ENCODE data around the gene TRUB2.

TRUB2 gene

DNA sequence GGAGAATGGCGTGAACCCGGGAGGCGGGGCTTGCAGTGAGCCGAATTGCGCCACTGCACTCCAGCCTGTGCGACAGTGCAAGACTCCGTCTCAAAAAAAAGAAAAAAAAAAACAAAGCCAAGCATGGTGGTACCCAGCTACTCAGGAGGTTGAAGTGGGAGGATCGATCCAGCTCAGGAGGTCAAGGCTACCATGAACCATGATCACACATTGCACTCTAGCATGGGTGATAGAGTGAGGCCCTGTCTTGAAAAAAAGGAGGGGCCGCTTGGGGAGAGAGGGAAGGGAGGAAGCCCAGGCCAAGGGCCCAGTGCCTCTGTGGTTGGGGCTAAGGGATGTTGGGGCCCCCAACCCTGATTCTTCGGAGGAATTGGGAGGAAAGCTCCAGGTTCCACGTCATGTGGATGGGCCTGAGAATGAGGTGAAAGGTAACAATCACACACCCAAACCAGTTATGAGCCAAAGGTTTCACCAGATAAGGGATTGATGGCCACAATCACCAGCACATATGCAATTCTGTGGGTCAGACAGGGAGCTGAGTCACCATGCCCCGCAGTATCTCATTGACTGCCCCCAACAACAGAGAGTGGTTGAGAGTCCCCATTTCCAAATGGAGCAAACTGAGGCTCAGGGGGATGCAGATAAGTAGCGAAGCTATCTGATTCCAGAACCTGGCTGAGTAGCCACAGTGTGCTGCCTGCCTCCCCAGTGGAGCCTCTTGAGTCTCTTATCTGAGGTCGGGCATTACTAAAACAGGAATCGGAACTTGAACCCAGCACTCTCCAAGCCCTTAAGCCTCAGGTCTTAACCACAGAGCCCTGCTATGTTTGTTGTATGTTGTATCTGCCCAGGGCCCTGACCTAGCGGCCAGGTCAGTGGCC is 25.7 kb downstream of the TRUB2 start:
- no peak overlapping the region for H3K4me3 ChIP-seq
- H3K36me3 ChIP-seq, result no peaks in the 10 kb centered on the region
- no peaks in the 10 kb centered on the region for H3K27me3 ChIP-seq
- H3K4me1 ChIP-seq, result no peaks in the 10 kb centered on the region
- H3K27ac ChIP-seq, result no peak overlapping the region
- TF ChIP-seq, protein P1, sequence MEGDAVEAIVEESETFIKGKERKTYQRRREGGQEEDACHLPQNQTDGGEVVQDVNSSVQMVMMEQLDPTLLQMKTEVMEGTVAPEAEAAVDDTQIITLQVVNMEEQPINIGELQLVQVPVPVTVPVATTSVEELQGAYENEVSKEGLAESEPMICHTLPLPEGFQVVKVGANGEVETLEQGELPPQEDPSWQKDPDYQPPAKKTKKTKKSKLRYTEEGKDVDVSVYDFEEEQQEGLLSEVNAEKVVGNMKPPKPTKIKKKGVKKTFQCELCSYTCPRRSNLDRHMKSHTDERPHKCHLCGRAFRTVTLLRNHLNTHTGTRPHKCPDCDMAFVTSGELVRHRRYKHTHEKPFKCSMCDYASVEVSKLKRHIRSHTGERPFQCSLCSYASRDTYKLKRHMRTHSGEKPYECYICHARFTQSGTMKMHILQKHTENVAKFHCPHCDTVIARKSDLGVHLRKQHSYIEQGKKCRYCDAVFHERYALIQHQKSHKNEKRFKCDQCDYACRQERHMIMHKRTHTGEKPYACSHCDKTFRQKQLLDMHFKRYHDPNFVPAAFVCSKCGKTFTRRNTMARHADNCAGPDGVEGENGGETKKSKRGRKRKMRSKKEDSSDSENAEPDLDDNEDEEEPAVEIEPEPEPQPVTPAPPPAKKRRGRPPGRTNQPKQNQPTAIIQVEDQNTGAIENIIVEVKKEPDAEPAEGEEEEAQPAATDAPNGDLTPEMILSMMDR (IDR thresholded peaks at IDR 0.05), result no peak
- no peak for DNase-seq
- no peaks in the 10 kb centered on the region for H3K9me3 ChIP-seq
- intact Hi-C loops (cut with DNase I; ENCODE audit: low total_unique reads), result no loop called here

- no peak for DNase-seq
- peaks cover 0 to 10% (median 0%) of the 10 kb centered on the region in 3 donors for H3K36me3 ChIP-seq
- intact Hi-C loops (cut with DNase I; ENCODE audit: low total_unique reads), result no loop called here
- no peaks in the 10 kb centered on the region for H3K27me3 ChIP-seq
- H3K27ac ChIP-seq, result no peak overlapping the region
- H3K9me3 ChIP-seq, result no peaks in the 10 kb centered on the region
- H3K4me3 ChIP-seq, result no peak overlapping the region
- H3K4me1 ChIP-seq, result no peaks in the 10 kb centered on the region
- TF ChIP-seq, protein P1 (IDR thresholded peaks at IDR 0.05), result no peak
These were observed 28.1 kb downstream of the TRUB2 start for GRCh38 chr9:128294142-128294541.

GRCh38 chr9:128293091-128293490 is 29.2 kb downstream of the TRUB2 start:
- TF ChIP-seq, protein P1 (IDR thresholded peaks at IDR 0.05), result no peak
- Histone ChIP-seq H3K27me3 (no peaks in the 10 kb centered on the region), H3K4me3 (no peak overlapping the region), H3K36me3 (peaks cover 5 to 20% (median 6%) of the 10 kb centered on the region in 3 donors), H3K4me1 (no peaks in the 10 kb centered on the region), H3K27ac (no peak overlapping the region), H3K9me3 (no peaks in the 10 kb centered on the region)
- intact Hi-C loops (cut with DNase I; ENCODE audit: low total_unique reads), result no loop called here
- no peak for DNase-seq

GRCh38 chr9:128292009-128292408 is 30.2 kb downstream of the TRUB2 start:
- no peak for DNase-seq
- Histone ChIP-seq H3K27me3 (no peaks in the 10 kb centered on the region), H3K36me3 (peaks cover 5 to 31% (median 11%) of the 10 kb centered on the region in 3 donors), H3K9me3 (no peaks in the 10 kb centered on the region), H3K4me3 (no peak overlapping the region), H3K27ac (no peak overlapping the region), H3K4me1 (no peaks in the 10 kb centered on the region)
- intact Hi-C loops (cut with DNase I; ENCODE audit: low total_unique reads), result no loop called here
- TF ChIP-seq, protein P1 (IDR thresholded peaks at IDR 0.05), result no peak

GRCh38 chr9:128288273-128289004 is 33.8 kb downstream of the TRUB2 start:
- no peaks in the 10 kb centered on the region for H3K4me1 ChIP-seq
- no peaks in the 10 kb centered on the region for H3K27me3 ChIP-seq
- peaks cover 9 to 54% (median 28%) of the 10 kb centered on the region in 3 donors for H3K36me3 ChIP-seq
- H3K4me3 ChIP-seq, result no peak overlapping the region
- TF ChIP-seq, protein P1 (IDR thresholded peaks at IDR 0.05), result no peak
- intact Hi-C loops (cut with DNase I; ENCODE audit: low total_unique reads), result no loop called here
- DNase-seq, result no peak
- no peak overlapping the region for H3K27ac ChIP-seq
- no peaks in the 10 kb centered on the region for H3K9me3 ChIP-seq

Data from tibial artery (tissue), 4 donors.